HG03439 (cell line): Measurements from ENCODE around the gene STK39.
A peak's percentile ranks its signal among the peaks of the same experiment; 100 is the strongest.

Source experiments
- ATAC-seq: cut with Tn5 transposase; IDR thresholded peaks from one replicate; pipeline ENCODE4 v1.9.1; 2021; ENCODE audit warnings: mild to moderate bottlenecking, moderate library complexity; ENCODE audit not compliant: unreplicated experiment

The STK39 gene

GRCh38 chr2:168021800-168022587 lies 225.4 kb downstream of the STK39 start:
- no peak for ATAC-seq

- no peak for ATAC-seq
Measured at GRCh38 chr2:168015274-168015953, 232.0 kb downstream of the STK39 start.

DNA sequence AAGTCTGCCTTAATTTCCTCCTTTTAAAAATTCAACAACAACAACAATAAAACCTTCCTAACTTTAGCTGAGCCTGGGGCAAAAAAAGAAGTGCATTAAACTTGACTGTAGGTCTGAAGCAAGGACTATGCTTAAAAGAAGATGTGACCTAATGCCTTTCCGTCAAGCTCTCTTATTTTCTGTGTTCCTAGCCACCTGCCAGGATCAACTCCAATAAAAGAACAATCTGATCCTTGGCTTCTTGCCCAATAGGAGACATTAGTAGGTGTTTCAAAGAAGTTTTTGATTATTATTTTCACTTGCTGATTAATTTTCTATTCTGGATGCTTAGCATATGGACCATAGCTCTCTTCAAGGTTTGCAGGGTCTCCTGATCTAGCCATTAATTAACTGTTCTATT lies 237.5 kb downstream of the STK39 start:
- ATAC-seq = no peak

DNA sequence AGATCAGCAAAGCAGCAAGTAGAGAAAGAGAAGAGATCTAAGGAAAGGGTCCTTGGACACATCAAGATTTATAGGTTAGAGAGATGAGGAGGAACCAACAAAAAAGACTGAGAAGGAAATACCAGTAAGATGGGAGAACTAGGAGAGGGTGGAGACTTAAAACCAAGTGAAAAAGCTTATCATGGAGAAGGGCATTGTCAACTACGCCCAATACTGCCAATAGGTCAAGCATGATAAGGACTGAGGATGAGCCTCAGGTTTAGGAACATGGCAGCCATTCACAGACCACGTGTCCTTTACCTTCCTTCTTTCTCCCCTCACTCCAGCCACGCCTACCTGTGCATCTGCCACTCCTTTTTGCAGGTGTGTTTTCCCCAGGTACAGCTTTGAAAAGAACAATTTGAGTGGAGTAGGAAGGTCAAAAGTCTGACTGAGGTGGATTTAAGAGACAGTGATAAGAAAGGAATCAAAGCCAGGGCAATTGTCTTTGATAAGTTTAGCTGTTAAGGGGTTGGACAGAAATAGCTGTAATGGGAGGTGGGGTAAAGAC lies 238.7 kb downstream of the STK39 start:
- no peak for ATAC-seq

DNA sequence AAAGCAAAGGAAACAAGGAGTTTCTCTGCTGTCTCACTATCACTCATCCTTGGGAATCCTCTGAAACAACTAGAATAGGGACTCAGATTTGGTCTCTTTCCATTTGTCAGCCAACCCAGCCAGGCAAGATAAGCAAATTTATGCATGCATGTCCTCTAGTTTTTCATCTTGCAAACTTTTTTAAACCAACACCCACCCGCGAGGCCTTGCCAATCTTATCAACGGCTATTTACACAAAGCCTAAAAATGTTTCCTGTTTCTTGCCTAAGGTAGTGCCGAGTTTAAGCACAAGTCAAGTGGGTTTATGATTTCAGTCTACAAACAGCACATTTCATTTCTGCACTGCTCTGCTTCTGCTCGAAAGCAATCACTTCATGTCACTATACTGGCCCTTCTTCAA lies 240.9 kb downstream of the STK39 start:
- ATAC-seq = no peak

- no peak for ATAC-seq
Measured at GRCh38 chr2:168005586-168005985, 241.8 kb downstream of the STK39 start.

DNA sequence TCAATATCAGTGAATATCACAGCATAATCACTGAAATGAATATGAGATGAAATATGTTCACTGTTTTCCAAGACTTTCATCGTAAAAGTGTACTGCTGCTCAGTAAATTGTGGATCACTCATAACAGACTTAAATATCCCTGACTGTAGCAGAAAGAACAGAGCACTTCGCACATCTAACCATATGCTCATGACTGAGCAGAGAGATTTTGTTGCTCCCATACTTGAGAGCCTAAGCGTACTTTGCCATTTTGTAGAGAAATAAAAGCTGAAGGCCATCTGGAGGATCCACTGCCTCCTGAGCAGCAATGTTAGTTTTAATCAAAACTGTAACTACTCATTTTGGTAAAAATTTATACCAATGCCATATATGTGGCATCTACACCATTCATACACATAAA lies 243.5 kb downstream of the STK39 start:
- no peak for ATAC-seq

- ATAC-seq = peak; percentile 58
Measured at GRCh38 chr2:168002021-168002553, 245.3 kb downstream of the STK39 start.

- no peak for ATAC-seq
Measured at GRCh38 chr2:167992278-167992677, 255.1 kb downstream of the STK39 start.

GRCh38 chr2:167990062-167990461 lies 257.3 kb downstream of the STK39 start:
- ATAC-seq = no peak

DNA sequence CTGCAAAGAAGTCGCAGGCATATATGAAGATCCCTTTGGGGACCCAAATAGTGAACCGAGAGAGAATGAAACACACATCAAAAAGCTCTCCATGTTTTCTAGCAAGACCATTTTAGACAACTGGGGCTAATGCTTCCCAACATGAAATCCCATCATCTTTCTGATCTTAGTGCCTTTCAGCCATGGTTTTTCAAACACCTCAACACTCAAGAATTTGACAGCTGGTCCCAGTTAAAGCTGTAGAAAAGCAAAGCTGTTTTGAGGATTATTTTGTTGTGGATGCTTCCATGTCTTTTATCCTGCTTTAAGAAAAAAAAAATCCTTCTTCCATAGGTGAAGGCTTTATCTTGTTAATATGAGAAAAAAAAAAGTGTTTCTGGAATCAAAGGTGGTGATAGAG lies 259.1 kb downstream of the STK39 start:
- no peak for ATAC-seq

DNA sequence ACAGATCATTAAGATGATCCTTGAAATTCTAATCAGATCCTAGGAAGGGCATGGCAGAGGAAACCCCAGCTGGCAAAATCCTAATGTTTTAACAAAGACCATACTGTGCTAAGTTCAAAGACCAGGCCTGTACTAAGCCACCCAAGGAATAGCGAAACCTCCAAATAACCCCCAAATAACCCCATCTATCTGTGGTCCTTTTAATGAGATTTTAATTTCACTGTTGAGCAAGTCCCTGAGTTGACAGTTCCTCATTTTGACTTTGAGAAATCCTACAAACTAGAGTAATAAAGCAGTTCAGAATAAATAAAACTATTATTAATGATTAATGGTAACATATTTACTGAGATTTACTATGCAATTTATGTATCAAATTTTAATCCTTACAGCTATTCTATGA lies 259.8 kb downstream of the STK39 start:
- ATAC-seq = no peak

GRCh38 chr2:167987026-167987425 lies 260.4 kb downstream of the STK39 start:
- ATAC-seq = no peak

DNA sequence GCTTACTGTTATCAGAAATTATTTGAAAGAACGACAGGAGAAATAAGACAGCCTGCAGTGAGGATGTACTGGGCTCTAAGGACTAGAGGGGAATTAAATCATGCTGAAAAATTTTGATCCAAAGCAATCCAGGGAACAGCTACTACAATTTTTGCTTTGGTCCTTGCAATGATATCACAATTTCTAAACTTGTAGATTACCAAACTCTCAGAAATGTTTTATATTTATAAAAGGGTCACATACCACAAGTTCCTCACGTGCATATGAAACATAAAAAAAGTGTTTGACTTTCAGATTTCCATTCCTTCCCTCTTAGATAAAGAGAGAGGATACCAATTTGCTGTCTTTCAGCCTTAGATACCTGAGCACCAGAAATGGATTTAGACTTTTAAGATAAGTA lies 261.2 kb downstream of the STK39 start:
- no peak for ATAC-seq

DNA sequence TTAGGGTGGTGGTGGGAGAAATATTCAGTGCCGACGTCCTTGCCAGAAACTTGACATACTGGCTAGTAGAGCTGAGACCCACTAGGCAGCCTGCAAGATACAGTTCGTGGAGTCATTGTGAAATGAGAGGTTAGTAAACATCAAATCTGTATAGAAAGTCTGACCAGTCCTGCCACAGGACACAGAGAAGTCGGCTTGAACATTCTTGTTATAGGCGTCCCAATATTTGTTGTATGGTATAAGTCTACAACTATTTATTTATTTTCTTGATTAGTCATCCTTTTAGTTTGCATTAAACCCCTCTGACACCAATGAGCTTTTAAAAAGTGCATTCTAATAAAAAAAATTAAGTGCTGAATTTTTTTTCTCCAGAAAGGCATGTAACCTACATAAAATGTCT lies 265.4 kb downstream of the STK39 start:
- ATAC-seq = no peak

DNA sequence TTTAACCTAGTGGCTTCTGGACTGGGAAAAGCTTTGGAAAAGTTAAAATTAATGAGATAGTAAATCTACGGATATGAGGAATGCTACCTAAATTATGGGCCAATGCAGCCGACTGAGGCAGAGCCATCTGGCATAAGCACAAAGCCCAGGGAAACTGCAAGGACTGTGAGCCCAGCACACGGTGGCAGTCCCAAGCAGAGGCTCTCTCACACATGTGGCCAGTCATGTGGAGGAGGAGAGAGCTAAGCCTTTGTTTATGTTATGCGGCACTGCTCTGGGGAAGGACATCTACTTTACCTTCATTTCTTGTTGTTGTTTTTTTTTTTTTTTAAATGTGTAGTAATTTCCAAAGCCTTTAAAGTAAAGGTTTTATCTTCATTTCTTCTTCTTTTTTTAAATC lies 267.0 kb downstream of the STK39 start:
- ATAC-seq = no peak

DNA sequence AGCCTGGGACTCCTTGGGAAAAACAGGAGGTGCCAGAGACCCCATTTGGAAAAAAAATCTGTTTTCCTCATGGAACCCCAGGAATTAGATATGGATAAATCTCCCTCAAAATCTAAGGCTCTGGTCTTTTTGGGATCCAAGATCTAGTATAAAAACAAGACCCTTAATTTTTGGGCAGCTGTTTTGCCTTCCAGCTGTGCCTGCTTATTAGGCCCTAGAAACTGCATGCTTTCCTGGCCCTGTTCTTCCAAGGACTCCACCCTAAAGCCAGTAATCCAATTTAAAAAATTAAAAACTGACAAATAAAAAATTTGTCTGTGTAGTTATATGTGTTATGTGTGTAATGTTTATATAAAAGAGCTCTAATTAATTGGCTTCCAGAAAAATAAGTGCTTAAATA lies 274.6 kb downstream of the STK39 start:
- ATAC-seq = no peak

- no peak for ATAC-seq
Measured at GRCh38 chr2:167972020-167972419, 275.4 kb downstream of the STK39 start.

- no peak for ATAC-seq
Measured at GRCh38 chr2:167966937-167967913, 280.2 kb downstream of the STK39 start.

DNA sequence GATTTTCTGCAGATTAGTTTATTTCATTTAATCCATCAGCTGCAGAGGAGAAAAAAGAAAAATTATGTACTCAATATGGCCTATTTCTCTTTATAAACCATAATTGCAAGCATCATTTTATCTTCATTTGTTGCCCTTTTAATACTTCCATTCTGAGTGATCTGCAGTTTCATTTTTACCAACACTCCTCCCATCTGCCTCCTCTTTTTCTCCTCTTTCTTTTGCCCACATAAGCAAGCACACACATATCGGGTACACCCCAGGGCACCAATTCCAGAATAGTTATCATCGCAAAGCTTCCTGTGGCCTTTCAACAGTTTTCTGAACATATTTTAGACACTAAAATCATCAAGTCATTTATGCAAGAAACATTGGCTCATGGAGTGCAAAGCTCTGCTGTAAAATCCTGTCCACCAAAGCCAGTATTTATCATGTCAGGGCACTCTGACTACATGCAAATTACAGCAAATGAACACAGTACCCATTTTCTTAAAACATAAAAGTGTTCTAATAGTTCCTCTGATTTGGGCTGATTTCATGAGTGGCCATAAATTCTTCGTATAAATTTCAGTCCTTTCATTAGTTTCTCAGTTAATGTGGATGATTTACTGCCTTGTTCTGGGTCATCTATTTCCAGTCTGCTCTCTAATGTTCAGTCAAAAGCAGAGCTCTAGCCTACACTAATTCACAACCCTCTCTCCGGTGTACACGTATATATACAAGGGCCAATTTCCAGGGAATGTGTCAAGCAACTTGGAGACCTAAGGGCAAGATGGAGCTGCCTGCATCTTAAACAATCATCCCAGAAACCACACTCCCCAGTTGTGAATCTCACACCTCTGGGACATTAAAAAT lies 281.3 kb downstream of the STK39 start:
- no peak for ATAC-seq
